HG02938 (cell line): ENCODE results near the gene MON2.
A peak's percentile ranks its signal among the peaks of the same experiment; 100 is the strongest.
"Not testable (repeated sequence)": the region's sequence is repeated elsewhere in the genome, so short reads cannot be mapped to it uniquely, and the experiment has no call there.

Experiments used
- ATAC-seq: cut with Tn5 transposase; IDR thresholded peaks from one replicate; pipeline ENCODE4 v1.9.1; 2021; ENCODE audit warnings: mild to moderate bottlenecking, moderate library complexity; ENCODE audit not compliant: unreplicated experiment

Gene MON2

GRCh38 chr12:62472472-62472871 lies 5.8 kb downstream of the MON2 start:
- no peak for ATAC-seq

GRCh38 chr12:62481843-62482540 lies 15.4 kb downstream of the MON2 start:
- ATAC-seq, result peak; percentile 68

GRCh38 chr12:62482769-62483168 lies 16.1 kb downstream of the MON2 start:
- ATAC-seq, result no peak

- no peak for ATAC-seq
Observed at GRCh38 chr12:62484233-62484632, 17.6 kb downstream of the MON2 start.

GRCh38 chr12:62505786-62506185 lies 39.2 kb downstream of the MON2 start:
- no peak for ATAC-seq

- no peak for ATAC-seq
Observed at GRCh38 chr12:62512901-62513300, 46.3 kb downstream of the MON2 start.

- not testable (repeated sequence) for ATAC-seq
Observed at GRCh38 chr12:62514080-62514479, 47.5 kb downstream of the MON2 start.

GRCh38 chr12:62516927-62517326 lies 50.3 kb downstream of the MON2 start:
- no peak for ATAC-seq

GRCh38 chr12:62517887-62518286 lies 51.3 kb downstream of the MON2 start:
- ATAC-seq, result no peak

- ATAC-seq, result no peak
Observed at GRCh38 chr12:62519043-62519442, 52.4 kb downstream of the MON2 start.

- ATAC-seq, result no peak
Observed at GRCh38 chr12:62520361-62520760, 53.7 kb downstream of the MON2 start.

- ATAC-seq, result no peak
Observed at GRCh38 chr12:62522984-62523383, 56.4 kb downstream of the MON2 start.

- ATAC-seq, result no peak
Observed at GRCh38 chr12:62523619-62524018, 57.0 kb downstream of the MON2 start.

- no peak for ATAC-seq
Observed at GRCh38 chr12:62525271-62525670, 58.6 kb downstream of the MON2 start.

- no peak for ATAC-seq
Observed at GRCh38 chr12:62530596-62530995, 64.0 kb downstream of the MON2 start.

- ATAC-seq, result no peak
Observed at GRCh38 chr12:62532333-62532732, 65.7 kb downstream of the MON2 start.

- ATAC-seq, result no peak
Observed at GRCh38 chr12:62533087-62533754, 66.6 kb downstream of the MON2 start.

- ATAC-seq, result no peak
Observed at GRCh38 chr12:62533755-62534107, 67.1 kb downstream of the MON2 start.

- no peak for ATAC-seq
Observed at GRCh38 chr12:62536546-62536945, 69.9 kb downstream of the MON2 start.

GRCh38 chr12:62537551-62537950 lies 70.9 kb downstream of the MON2 start:
- ATAC-seq, result no peak

GRCh38 chr12:62540354-62540753 lies 73.7 kb downstream of the MON2 start:
- no peak for ATAC-seq

- ATAC-seq, result no peak
Observed at GRCh38 chr12:62542814-62543213, 76.2 kb downstream of the MON2 start.

GRCh38 chr12:62543324-62543723 lies 76.7 kb downstream of the MON2 start:
- ATAC-seq, result no peak
